K562 (cell line): ENCODE measurements around the gene CTRB1. TPM values are rescaled to one million over a fixed set of nuclear protein-coding genes. Genes with fewer than 3 reads are reported as not detected.

Source experiments
- ATAC-seq: fragments of 200-7000 bp; cut with Tn5 transposase; 3 replicates; pipeline ENCODE4 v1.9.1; 2020; ENCODE audit warnings: moderate library complexity
- BruUV-seq: library from RNA; stranded (reverse); fragments of 400-500 nt; replicated peaks from 2 replicates; lab custom pipeline; 2021; lab: Mats Ljungman, UMichigan
- CTCF ChIA-PET: fragments of 300-600 bp; formaldehyde crosslinking; extraction: SDS; loops from one replicate; lab custom pipeline; 2021; ENCODE audit warnings: low intra/inter-chr PET ratio; lab: Yijun Ruan, JAX
- POLR2A ChIA-PET: fragments of 300-600, 350-650 bp; sonication (Branson Sonifier 250); formaldehyde crosslinking; extraction: SDS; loops from one replicate; lab custom pipeline; 2021; ENCODE audit warnings: antibody characterized with exemption, inconsistent platforms; lab: Yijun Ruan, JAX
- DNase-seq, 4 experiments: peaks; one replicate each; pipeline versions ENCODE4 v3.0.0 to v3.0.0-alpha.2; 2011 to 2018; ENCODE audit warnings: low spot score in 3 of 4, mixed read lengths in 3 of 4; ENCODE audit errors: extremely low read depth in 1 of 4
- FAIRE-seq: peaks from 2 replicates; lab custom pipeline; 2011; peaks lifted over from hg19 to GRCh38; lab: Jason Lieb, UNC
- H2AFZ ChIP-seq: 2 replicates; pipeline ENCODE4 v1.6.0; 2011; ENCODE audit warnings: low read depth, low read length, control low read depth, inconsistent platforms
- H3K27ac ChIP-seq: fragments of 200-600 bp; 3 replicates; pipeline ENCODE4 v1.8.0; 2011; ENCODE audit warnings: low read depth, mild to moderate bottlenecking, control low read depth, inconsistent platforms, low read length, moderate library complexity, mixed read lengths; ENCODE audit errors: extremely low read depth
- H3K27me3 ChIP-seq, 2 experiments: fragments of 300-600 bp in 1 of 2; 2 replicates in 1 of 2; 3 replicates in 1 of 2; pipeline versions ENCODE4 v1.6.0 to v1.8.0; 2011; ENCODE audit warnings: inconsistent platforms in 2 of 2, low read length in 2 of 2, mild to moderate bottlenecking in 1 of 2, mixed read lengths in 1 of 2, moderate library complexity in 1 of 2; ENCODE audit not compliant: control insufficient read depth in 2 of 2, insufficient read depth in 2 of 2
- H3K36me3 ChIP-seq: fragments of 300-600 bp; 3 replicates; pipeline ENCODE4 v1.8.0; 2011; ENCODE audit warnings: mild to moderate bottlenecking, low read length, inconsistent platforms; ENCODE audit not compliant: control insufficient read depth, insufficient read depth
- H3K4me1 ChIP-seq, 2 experiments: fragments of 200-600 bp in 1 of 2; replicated peaks in 1 of 2; 2 replicates in 1 of 2; 3 replicates in 1 of 2; pipeline versions ENCODE4 v1.5.1 to v1.8.0; 2011; ENCODE audit warnings: inconsistent platforms in 2 of 2, low read length in 2 of 2, mild to moderate bottlenecking in 1 of 2, mixed read lengths in 1 of 2, moderate library complexity in 1 of 2; ENCODE audit not compliant: control insufficient read depth in 2 of 2, insufficient read depth in 2 of 2
- H3K4me2 ChIP-seq: 2 replicates; pipeline ENCODE4 v1.6.1; 2011; ENCODE audit warnings: low read length, control low read depth, inconsistent platforms, mixed read lengths; ENCODE audit not compliant: insufficient read depth
- H3K4me3 ChIP-seq: fragments of 200-600 bp; sonication (generic), shearing (Covaris generic); 2 replicates; pipeline ENCODE4 v1.5.1; 2016; ENCODE audit warnings: control low read depth, inconsistent platforms
- H3K79me2 ChIP-seq: fragments of 200-600 bp; 3 replicates; pipeline ENCODE4 v1.8.0; 2011; ENCODE audit warnings: low read length, inconsistent platforms; ENCODE audit not compliant: control insufficient read depth, insufficient read depth
- H3K9ac ChIP-seq, 2 experiments: 2 replicates each; pipeline versions ENCODE4 v1.6.0 to v1.6.1; 2011; ENCODE audit warnings: low read depth in 2 of 2, low read length in 2 of 2, control low read depth in 1 of 2, inconsistent platforms in 1 of 2, mild to moderate bottlenecking in 1 of 2, mixed read lengths in 1 of 2; ENCODE audit not compliant: insufficient read depth in 1 of 2
- H3K9me1 ChIP-seq: one replicate; pipeline ENCODE4 v1.6.0; 2011; ENCODE audit warnings: inconsistent platforms, mild to moderate bottlenecking, low read length, moderate library complexity; ENCODE audit not compliant: control insufficient read depth, insufficient read depth
- H3K9me3 ChIP-seq: replicated peaks from 2 replicates; pipeline ENCODE4 v1.5.1; 2011; ENCODE audit warnings: low read depth, low read length, inconsistent platforms; ENCODE audit not compliant: control insufficient read depth, insufficient read depth
- H4K20me1 ChIP-seq: replicated peaks from 2 replicates; pipeline ENCODE4 v1.6.1; 2011; ENCODE audit warnings: low read length, inconsistent platforms, mixed read lengths; ENCODE audit not compliant: control insufficient read depth, insufficient read depth
- MTA2 ChIP-seq: fragments of 450-650 bp; IDR thresholded peaks from 2 replicates; pipeline ENCODE4 v1.6.1; 2016; ENCODE audit warnings: low read depth
- USF1 ChIP-seq: sonication (generic); formaldehyde crosslinking; IDR thresholded peaks from 2 replicates; pipeline ENCODE4 v1.9.0; 2022; ENCODE audit warnings: mild to moderate bottlenecking, missing genetic modification reagents
- ZNF699 ChIP-seq: fragments of 250-450 bp; sonication (Bioruptor Pico); IDR thresholded peaks from 2 replicates; pipeline ENCODE4 v1.8.0; 2021; ENCODE audit warnings: mild to moderate bottlenecking, moderate library complexity; ENCODE audit not compliant: insufficient replicate concordance
- WGBS: fragments of 100-300 bp; shearing (Covaris generic); methylation state at CpG from one replicate; pipeline ENCODE4 v1.1.6; 2016; ENCODE audit warnings: low coverage, mixed read lengths; ENCODE audit not compliant: insufficient coverage; ENCODE audit errors: missing lambda C conversion rate; 5-methylcytosine and 5-hydroxymethylcytosine counted together
- in situ Hi-C: fragments of 300-500 bp; cut with MboI; formaldehyde crosslinking; loops from 4 replicates; pipeline ENCODE4 v1.15.0; 2018; ENCODE audit warnings: inconsistent platforms, mixed read lengths
- intact Hi-C: fragments of 100-400 bp; cut with micrococcal nuclease; formaldehyde crosslinking; loops from 2 replicates; pipeline ENCODE4 v1.14.2; 2022
- polyA plus RNA-seq, 8 experiments: library from polyadenylated mRNA; depleted of rRNA in 4 of 8; stranded (reverse) in 5 of 8; unstranded in 3 of 8; fragments of >200 nt; fragmentation: Nextera tagmentation in 2 of 8; fragmentation: Illumina TruSeq in 1 of 8; extraction: Ambion mirVana in 2 of 8; extraction: Trizol in 1 of 8; gene quantifications; 2 replicates each; pipeline versions ENCODE4 v1.2.1 to v1.2.3, GENCODE V29; 2011 to 2014; ENCODE audit warnings: inconsistent platforms in 1 of 8, missing spikeins in 1 of 8
- total RNA-seq, 7 experiments: library from RNA; depleted of rRNA in 6 of 7; stranded (reverse); fragments of >200 nt in 6 of 7; fragmentation: Illumina TruSeq in 2 of 7; extraction: Trizol in 2 of 7; gene quantifications; 2 replicates each; pipeline versions ENCODE4 v1.2.1 to v1.2.3, GENCODE V29; 2011 to 2021; ENCODE audit warnings: low replicate concordance in 1 of 7

Gene CTRB1
- total and polyA plus RNA-seq, 9 of the 15 experiments (the other 6 are each of a cell fraction or from before 2014, with no cell fraction given) = 2.3 TPM; not detected in 8

DNA sequence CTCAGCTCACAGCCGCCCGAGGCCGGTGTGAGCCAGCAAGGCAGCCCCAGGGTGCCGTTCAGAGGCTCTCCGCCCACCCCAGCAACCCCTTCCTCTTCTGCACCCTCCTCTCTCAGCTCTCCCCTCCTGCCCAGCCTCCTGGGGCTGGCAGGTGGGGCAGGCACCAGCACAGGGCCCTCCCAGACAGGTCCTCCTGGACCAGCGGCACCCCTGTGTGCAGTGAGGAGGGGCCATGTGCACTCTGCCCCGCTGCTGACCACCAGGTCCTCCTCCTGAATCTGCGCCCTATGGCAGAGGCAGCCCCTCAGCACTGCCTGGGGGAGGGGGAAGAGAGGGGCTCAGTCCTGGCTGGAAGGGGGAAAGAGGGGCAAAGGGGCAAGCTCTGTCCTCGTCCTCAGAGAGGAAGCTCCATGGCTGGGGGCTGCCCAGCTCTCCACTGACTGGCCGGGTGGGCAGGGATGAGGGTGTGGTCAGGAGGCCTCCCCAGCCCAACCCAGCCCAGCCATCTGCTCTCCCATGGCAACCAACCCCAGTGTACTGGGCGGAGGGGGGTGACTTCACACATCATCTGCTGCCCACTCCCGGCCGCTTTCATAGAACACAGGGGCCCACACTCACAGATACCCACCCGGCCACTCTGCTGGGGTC is 38.0 kb downstream of the CTRB1 start:
- no peak for FAIRE-seq
- intact Hi-C loops (no loop called here), in situ Hi-C loops (no loop called here)
- H2AFZ ChIP-seq = no peak overlapping the region
- ChIA-PET POLR2A (interaction anchor here (0.6 kb wide), 1 partner anchor 556 kb away, joined by 3 read pairs; no protein-coding TSS in a partner anchor), CTCF (interaction anchor here (1.4 kb wide), 1 partner anchor 128 kb away, joined by 7 read pairs; no protein-coding TSS in a partner anchor)
- peak in 2 of 4 experiments; percentile 61 to 63 for DNase-seq
- no peak overlapping the region for H3K4me3 ChIP-seq
- H3K27ac ChIP-seq = no peak overlapping the region
- BruUV-seq = no TSS peak
- 0 out of 3 replicates have a peak, but pooled peaks cover 3% of the 10 kb centered on the region for H3K79me2 ChIP-seq
- H3K27me3 ChIP-seq = no peaks in the 10 kb centered on the region
- no peaks in the 10 kb centered on the region for H3K9me3 ChIP-seq
- H3K9ac ChIP-seq = peak overlapping the region in 1 of 2 experiments; percentile 78; a peak in 2 of 4 replicates
- no peak overlapping the region for H3K4me2 ChIP-seq
- peaks cover 13% of the 10 kb centered on the region for H4K20me1 ChIP-seq
- peaks cover 6% of the 10 kb centered on the region for H3K9me1 ChIP-seq
- no peak for ATAC-seq
- 57% methylated on average over 7 of the region's 14 CpGs for WGBS
- peaks cover 6 to 54% of the 10 kb centered on the region in 2 experiments; a peak in 3 of 5 replicates for H3K4me1 ChIP-seq
- TF ChIP-seq MTA2 (no peak), USF1 (CRISPR knock-in tag) (no peak), ZNF699 (CRISPR knock-in tag) (no peak)
- no peaks in the 10 kb centered on the region for H3K36me3 ChIP-seq
